T47D (cell line): ENCODE results near the gene GSK3B.
A peak's percentile ranks its signal among the peaks of the same experiment; 100 is the strongest.

Source experiments
- DNase-seq, 2 experiments: peaks; one replicate each; pipeline versions ENCODE4 v3.0.0 to v3.0.0-alpha.2; 2011 to 2012; ENCODE audit warnings: low read depth in 1 of 2, low spot score in 1 of 2
- JUND ChIP-seq: IDR thresholded peaks from 2 replicates; pipeline ENCODE4 v1.6.1; 2012; ENCODE audit warnings: low read depth
- in situ Hi-C: cut with HindIII; loops from 2 replicates; pipeline ENCODE4 v1.10.0; 2016; ENCODE audit warnings: low sequenced_read_pairs, low pct_unique_long_range_greater_than_20kb

GSK3B gene

DNA sequence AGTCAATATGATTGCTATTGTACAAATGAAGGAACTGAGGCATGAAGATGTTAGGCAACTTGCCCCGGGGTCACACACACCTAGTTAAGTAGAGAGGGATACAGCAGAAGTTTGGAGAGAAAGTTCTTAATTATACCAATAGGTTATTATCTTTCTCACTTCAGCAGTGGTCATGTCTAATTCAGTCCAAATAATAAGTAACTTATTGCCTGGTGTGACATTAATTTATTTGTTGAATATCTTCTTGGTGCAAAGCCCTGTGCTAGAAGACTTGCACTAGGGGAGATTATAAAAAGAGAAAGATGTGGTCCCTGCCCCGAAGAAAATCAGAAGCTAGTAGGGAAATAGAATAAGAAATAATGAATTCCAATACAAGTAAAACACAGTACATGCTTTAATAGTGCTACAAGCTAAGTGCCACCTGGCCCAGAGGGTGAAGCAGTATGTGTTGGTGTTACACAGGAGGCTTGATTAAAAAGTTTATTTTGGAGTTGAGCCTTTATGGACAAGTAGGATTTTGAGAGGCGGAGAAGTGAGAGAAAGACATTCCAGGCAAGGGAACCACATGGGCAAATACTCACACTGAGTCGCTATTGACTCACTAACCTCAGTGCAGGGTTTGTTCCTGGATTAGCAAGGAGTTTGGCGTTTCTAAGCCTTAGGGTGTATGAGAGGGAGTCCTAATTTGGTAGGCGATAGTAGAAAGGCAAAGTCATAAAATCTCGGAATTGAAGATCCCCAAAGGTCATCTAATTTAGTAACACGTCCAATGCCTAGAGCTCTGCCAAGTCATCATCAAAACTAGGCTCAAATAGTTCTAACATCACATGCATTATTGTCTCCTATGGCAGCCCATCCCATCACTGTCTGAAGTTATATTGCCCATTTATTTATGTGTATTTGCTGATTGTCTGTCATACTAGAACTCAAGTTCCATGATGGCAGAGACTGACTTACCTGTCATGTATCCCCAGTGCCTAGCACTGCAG is 19.2 kb upstream of the GSK3B start:
- no peak for TF ChIP-seq JUND
- in situ Hi-C loops, result no loop called here
- peak in 1 of 2 experiments; percentile 61 for DNase-seq

DNA sequence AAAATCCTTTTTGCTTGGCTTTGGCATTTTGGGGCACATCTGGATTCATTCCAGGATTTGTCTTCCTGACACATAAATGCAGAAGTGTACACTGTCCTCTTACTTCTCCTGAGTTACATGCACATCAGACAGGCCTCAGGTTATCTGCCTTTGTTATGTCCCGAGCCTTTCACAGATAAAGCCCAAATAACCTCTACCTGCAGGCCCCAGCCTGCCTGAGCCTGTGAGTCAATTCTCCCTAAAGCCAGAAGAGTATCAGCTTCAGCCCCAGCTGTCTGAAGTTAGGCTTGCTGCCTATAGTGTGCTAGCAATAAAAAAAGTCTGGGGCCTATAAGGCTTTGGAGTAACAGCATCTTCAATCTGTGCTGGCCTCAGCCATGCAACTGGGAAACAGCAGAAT is 17.7 kb upstream of the GSK3B start:
- TF ChIP-seq JUND, result no peak
- no peak for DNase-seq
- in situ Hi-C loops, result no loop called here

DNA sequence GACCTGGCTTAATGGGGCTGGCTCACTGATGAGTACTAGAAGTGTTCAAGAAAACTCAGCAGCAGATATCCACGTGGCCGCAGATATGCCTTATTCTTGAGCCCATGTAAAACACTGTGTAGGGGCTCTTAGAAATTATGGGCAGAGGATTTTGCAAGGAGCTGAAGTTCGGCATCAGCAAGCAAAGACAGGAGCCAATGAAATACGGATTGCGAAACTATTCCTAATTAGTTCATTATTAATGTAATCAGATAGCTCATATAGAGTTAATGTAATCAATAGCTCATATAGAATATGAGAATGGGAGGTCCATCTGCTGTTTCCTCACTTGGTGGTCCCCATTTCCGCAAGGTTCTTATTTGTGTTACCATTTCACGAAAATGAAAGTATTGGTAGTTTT is 9.0 kb upstream of the GSK3B start:
- DNase-seq, result no peak
- no peak for TF ChIP-seq JUND
- in situ Hi-C loops, result no loop called here

DNA sequence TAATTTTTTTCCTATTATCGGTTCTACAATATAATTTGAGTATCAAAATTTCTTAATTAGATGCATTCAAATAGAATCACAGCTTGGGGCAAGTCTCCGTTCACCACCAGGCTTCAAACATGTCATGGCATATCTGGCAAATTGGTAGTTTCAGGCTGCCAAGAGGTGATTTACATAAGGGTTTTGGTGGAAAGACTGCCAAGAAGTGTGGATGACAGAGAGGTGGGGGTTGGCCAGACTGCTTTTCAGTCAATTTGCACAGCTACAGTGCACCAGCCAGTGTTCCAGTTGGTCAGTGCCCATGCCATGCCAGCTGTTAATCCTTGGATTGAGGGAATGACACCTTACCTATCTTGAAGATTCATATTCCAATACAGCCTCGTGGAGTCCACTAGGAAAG is 8.4 kb upstream of the GSK3B start:
- no peak for TF ChIP-seq JUND
- DNase-seq, result peak in 1 of 2 experiments; percentile 26
- in situ Hi-C loops, result no loop called here

DNA sequence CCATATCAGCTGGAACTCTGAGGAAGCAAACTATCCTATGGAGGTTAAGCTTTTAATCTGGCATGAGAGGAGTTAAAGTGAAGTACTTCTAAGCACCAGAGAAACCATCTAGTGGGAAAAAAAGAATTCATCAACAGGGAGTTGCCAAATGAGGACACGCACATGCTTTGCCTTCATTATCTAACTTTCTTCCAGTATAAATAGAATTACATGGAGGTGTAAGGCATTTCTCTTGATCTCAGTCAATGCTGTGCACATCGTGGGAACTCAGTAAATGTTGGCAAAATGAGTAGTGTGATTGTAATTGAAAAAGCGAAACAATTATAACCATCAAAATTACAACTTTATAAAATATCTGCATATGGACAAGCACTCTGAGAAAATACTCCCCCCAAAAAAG is 8.0 kb upstream of the GSK3B start:
- in situ Hi-C loops, result no loop called here
- no peak for DNase-seq
- no peak for TF ChIP-seq JUND

DNA sequence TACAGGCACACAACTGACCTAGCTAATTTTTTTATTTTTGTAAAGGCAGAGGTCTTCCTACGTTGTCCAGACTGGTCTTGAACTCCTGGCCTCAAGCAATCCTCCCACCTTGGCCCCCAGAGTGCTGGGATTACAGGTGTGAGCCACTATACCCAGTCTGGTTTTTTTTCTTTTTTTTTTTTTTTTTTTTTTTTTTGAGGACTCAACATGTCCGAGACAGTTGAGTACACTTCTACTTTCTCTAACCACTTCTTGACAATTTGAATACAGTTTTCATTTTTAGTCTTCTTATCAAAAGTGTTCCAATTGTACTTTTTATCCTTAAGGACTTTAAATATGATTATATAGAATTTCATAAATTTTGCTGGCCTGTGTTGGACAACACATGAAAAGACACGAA is 7.4 kb upstream of the GSK3B start:
- in situ Hi-C loops, result no loop called here
- no peak for TF ChIP-seq JUND
- no peak for DNase-seq

DNA sequence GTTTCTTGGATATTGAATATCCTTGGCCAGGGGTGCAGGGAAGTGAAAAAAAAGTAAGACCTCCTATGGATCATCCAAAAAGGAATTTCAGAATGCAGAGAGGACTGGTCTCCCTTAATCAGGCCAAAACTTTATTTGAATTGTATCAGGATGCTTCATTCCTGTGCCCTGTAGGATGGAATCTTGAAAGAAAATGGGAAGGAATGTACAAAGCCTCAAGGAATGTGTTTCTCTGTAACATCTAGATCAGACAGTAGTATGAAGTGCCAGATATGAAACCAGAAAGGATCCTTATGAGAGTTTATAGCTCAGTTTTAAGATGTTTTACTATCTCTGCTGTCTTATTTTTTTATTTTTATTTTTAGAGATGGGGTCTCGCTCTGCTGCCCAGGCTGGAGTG is 6.5 kb upstream of the GSK3B start:
- TF ChIP-seq JUND, result no peak
- in situ Hi-C loops, result no loop called here
- DNase-seq, result no peak

DNA sequence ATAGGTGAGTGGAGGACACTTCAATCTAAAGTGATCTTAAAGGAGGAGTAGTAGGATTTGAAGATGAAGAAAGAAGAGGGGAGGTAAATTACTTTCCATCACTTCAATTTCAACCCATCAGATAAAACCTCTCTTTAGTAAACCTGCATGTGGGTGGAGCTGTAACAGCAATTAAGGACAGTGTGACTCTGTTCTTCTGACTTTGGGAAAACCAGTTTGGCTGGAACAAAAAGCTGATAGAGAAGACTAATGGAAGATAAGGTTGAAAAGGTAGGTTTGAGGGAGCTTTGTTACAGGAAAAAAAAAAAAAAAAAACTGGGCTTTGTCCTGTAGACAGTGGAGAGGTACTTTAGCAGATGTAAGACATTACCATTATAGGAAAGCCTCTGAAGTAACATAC is 4.5 kb upstream of the GSK3B start:
- in situ Hi-C loops, result no loop called here
- DNase-seq, result peak in 1 of 2 experiments; percentile 20
- TF ChIP-seq JUND, result no peak

DNA sequence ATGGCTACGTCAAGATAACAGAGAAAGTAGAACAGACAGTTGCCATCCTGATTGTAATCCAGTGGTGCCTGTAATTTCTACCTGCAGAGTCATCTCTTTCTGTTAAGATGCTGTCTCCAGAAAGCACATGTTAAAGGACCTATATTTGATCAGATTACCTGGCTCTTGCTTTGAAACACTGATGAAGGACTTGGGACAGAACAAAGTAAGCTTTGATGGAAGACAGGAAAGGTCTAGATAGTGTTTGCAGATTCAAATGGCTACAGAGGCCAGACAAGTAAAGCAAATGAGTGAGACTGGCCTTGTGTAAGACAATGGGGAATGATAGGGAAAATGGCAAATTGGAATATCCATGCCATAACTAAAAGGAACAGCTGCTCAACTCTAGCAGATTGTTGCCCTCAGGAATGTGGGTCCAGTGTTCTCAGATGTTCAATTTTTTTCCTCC is 1.8 kb upstream of the GSK3B start:
- no peak for DNase-seq
- TF ChIP-seq JUND, result no peak
- in situ Hi-C loops, result no loop called here

DNA sequence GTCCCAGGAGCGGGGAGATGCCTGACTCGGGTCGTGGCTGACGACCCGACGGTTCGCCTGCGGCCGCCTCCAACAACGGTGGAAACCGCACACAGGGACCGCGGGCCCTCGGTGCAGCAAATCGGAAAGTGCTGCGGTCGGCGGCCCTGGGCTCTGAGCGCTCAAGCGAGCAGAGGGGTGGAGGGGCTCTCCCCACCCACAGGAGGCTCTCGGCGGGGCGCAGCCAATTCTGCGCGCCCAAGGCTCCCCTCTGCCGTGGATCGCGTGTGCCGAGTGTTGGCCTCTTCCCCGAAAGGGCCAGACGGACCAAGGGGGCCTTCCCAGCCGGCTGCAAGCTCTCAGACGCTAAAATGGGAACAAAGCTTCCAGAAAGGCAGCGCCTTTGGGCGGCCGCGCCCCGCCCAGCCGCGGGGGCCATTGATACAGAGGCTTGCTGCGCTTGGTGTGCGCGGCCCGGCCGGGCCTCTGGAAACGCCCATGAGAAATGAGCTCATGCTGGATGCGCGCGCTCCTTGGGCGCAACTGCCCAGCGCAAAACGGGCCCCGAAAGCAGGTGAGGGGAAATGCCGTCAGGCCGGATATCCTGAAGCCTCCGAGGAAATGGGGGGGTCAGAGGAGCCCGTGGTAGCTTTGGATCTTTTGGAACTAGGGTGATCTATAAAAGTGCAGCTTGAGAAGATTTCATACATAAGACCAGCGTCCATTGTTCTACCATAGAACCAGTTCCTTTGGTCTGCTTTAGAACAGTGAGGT is 1.2 kb upstream of the GSK3B start:
- TF ChIP-seq JUND, result no peak
- in situ Hi-C loops, result no loop called here
- peak; percentile 55 to 96 for DNase-seq

DNA sequence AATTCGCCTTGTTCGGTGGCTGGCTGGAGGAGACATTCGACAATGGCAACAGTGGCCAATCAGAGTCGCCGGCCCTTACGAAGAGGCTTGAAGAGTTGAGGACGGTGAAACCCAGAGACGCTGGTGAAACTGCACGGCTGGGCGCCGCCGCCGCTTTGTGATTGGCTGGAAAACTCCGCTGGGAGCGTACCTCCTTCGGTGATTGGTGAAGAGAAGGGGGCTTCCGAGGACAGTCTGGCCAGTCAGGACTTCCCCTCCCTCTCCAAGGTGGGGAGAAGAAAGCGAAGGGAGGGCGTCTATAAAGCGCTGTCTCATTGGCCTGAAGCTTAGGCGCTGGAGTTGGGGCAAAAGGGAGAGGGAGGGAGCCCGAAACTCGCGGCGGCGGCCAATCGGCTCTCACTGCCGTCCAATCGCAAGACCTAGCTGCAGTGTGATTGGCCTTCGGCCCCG is 554 bp upstream of the GSK3B start:
- in situ Hi-C loops, result no loop called here
- peak; percentile 87 to 100 for DNase-seq
- TF ChIP-seq JUND, result no peak

DNA sequence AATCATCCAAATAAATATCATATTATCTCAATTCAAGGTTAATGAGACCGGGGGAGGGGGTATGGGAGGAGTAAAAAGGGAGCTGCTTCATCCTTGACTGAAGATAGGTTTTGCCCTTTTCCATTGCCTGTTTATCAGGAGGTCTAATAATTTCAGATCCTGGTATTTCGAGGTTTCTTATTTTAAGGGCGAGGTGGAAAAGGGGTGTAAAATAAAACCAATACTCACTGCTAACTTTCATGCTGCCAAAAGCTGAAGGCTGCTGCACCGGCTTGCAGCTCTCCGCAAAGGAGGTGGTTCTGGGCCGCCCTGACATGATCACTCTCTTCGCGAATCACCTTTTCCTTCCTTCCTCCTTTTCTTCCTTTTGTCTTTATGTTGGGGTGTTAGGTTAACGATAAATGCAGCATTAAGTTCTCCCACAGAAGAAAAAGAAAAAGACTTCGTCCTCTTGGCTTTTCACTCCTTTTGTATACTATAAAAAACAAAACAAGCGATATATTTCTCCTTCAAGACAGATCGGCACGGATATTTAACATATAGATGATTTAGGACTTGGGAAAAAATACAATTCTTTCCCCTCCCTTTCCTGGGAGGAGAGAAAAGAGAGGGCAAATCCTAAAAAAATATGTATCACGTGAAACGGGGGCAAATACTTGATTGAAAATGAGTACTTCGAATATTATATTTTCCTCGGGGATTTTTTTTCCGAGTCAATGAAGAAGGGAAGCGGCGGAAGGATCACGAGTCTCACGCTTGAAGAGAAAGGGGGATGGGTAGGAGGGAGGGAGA is 932 bp downstream of the GSK3B start:
- peak in 1 of 2 experiments; percentile 89 for DNase-seq
- no peak for TF ChIP-seq JUND
- in situ Hi-C loops, result no loop called here
